OCI-LY3 (cell line): Measurements from ENCODE around the gene SLC25A42.
A peak's percentile ranks its signal among the peaks of the same experiment; 100 is the strongest.

ENCODE experiments used
- H2AFZ ChIP-seq: fragments of 200-600, 300-600 bp; shearing (Covaris generic); 2 replicates; pipeline ENCODE4 v1.6.0; 2014; ENCODE audit warnings: antibody characterized with exemption, low read depth, low read length
- H3K27ac ChIP-seq: fragments of 200-600, 300-600 bp; sonication (generic); 2 replicates; pipeline ENCODE4 v1.5.1; 2014; ENCODE audit warnings: mild to moderate bottlenecking, low read length, moderate library complexity, mixed read lengths
- H3K27me3 ChIP-seq: fragments of 200-600, 300-600 bp; sonication (generic); 2 replicates; pipeline ENCODE4 v1.6.1; 2014; ENCODE audit warnings: low read depth, low read length, mixed read lengths
- H3K36me3 ChIP-seq: fragments of 200-600, 300-600 bp; sonication (generic); replicated peaks from 2 replicates; pipeline ENCODE3; 2014; ENCODE audit warnings: low read depth, low read length, mixed read lengths
- H3K4me1 ChIP-seq: fragments of 300-600, 200-600 bp; sonication (generic); 2 replicates; pipeline ENCODE4 v1.6.1; 2014; ENCODE audit warnings: low read length, mixed read lengths
- H3K4me2 ChIP-seq: fragments of 200-600, 300-600 bp; sonication (generic); 2 replicates; pipeline ENCODE4 v1.6.1; 2014; ENCODE audit warnings: low read length, mixed read lengths
- H3K4me3 ChIP-seq: fragments of 300-600, 200-600 bp; sonication (generic); 2 replicates; pipeline ENCODE4 v1.5.1; 2014; ENCODE audit warnings: antibody characterized with exemption, mild to moderate bottlenecking, low read length, moderate library complexity
- H3K79me2 ChIP-seq: fragments of 300-600, 200-600 bp; shearing (Covaris generic); 2 replicates; pipeline ENCODE4 v1.6.1; 2014; ENCODE audit warnings: mild to moderate bottlenecking, low read length, mixed read lengths
- H3K9ac ChIP-seq: fragments of 300-600, 200-600 bp; shearing (Covaris generic); 2 replicates; pipeline ENCODE4 v1.6.0; 2014; ENCODE audit warnings: mild to moderate bottlenecking, low read length, moderate library complexity
- H3K9me3 ChIP-seq: fragments of 200-600, 300-600 bp; shearing (Covaris generic); 2 replicates; pipeline ENCODE4 v1.6.1; 2014; ENCODE audit warnings: low read length, mixed read lengths; ENCODE audit not compliant: insufficient read depth
- H4K20me1 ChIP-seq: fragments of 200-600, 300-600 bp; sonication (generic); 2 replicates; pipeline ENCODE4 v1.6.1; 2016; ENCODE audit warnings: low read length, mixed read lengths; ENCODE audit not compliant: insufficient read depth
- CTCF ChIP-seq: fragments of 200-600, 300-600 bp; sonication (generic); IDR thresholded peaks from 2 replicates; pipeline ENCODE4 v1.5.1; 2014; ENCODE audit warnings: antibody characterized with exemption, low read length, low read depth
- EZH2phosphoT487 ChIP-seq: fragments of 200-600 bp; shearing (Covaris generic); IDR thresholded peaks from 2 replicates; pipeline ENCODE4 v1.6.1; 2018; ENCODE audit warnings: antibody characterized with exemption, mixed run types, low read depth

The SLC25A42 gene

DNA sequence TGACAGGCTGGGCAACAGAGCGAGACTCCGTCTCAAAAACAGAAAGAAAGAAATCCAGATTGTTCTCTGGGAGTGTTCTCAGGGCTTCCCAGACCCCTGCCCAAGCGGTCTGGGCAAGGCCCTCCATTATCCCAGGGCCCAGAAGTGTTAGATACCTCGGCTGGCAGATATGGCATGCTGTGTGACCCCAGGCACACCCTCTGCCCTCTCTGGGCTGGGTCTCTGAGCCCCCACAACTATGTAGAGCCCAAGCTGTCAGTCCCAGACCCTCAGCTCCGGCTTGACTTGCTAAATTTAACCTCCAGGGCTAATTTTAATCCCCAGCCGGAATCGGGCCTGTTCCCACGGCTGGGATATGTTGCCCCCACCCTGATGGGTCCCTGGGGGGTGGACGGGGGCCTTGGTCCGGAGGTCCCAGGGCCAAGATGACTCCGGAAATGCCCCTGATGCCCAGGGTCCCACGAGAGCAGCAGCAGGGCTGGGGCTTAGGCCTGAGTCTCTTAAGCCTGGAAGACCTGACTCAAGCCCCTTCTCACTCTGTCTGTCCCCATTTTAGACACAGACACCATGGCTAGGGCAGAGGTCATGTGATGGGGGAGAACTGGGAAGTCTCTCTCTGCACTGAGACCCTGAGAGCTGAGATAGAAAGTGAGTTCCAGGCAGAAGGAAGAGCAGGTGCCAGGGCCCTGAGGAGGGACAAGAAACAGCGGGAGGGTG lies 89.0 kb downstream of the SLC25A42 start:
- H3K4me1 ChIP-seq: peaks cover 63% of the 10 kb centered on the region
- H3K36me3 ChIP-seq: peaks cover 6% of the 10 kb centered on the region
- H3K79me2 ChIP-seq: no peaks in the 10 kb centered on the region
- no peak overlapping the region for H3K4me2 ChIP-seq
- no peak overlapping the region for H3K27ac ChIP-seq
- no peaks in the 10 kb centered on the region for H4K20me1 ChIP-seq
- H2AFZ ChIP-seq: no peak overlapping the region
- H3K9ac ChIP-seq: no peak overlapping the region
- no peaks in the 10 kb centered on the region for H3K9me3 ChIP-seq
- no peaks in the 10 kb centered on the region for H3K27me3 ChIP-seq
- H3K4me3 ChIP-seq: no peak overlapping the region
- no peak for TF ChIP-seq EZH2phosphoT487
- no peak for TF ChIP-seq CTCF

DNA sequence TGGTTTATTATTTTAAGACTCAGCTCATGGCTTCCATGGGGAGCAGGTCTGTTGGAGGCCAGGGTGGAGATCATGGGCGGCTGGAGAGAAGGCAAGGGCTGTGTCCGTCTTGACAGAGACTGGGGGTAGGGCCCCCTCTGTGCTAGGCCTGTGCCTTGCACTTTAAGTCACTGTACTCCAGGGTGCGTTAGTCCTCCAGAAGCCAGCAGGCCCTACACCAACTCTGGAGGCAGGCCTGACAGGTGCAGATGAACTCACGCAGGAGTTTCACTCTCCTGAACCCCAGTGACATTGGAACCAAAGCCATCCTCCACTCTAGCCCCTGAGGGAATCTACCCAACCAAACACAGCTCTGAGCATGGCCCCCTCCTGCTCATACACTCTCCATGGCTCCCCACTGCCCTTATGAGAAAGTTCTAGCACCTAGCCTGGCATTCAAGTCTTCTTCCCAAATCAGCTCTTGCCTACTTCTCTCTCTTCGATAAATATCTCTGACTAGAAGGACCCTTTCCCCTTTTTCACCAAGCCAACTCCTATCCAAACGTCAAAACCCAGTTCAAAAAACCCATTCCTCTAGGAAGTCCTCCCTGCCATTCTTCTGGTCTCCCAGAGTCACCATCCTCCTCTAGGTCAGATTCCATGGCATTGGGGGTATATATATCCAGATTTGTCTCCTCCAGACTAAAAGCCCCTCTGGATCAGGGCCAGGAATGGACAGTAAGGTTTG lies 91.1 kb downstream of the SLC25A42 start:
- H3K4me1 ChIP-seq: peaks cover 84% of the 10 kb centered on the region
- no peaks in the 10 kb centered on the region for H3K9me3 ChIP-seq
- H3K4me2 ChIP-seq: peak overlapping the region; percentile 63
- no peak overlapping the region for H2AFZ ChIP-seq
- H3K9ac ChIP-seq: peak overlapping the region; percentile 50
- H3K27me3 ChIP-seq: no peaks in the 10 kb centered on the region
- H3K79me2 ChIP-seq: no peaks in the 10 kb centered on the region
- peak overlapping the region; percentile 17; the same call in 1 of the 2 replicates for H3K4me3 ChIP-seq
- peaks cover 12% of the 10 kb centered on the region for H3K36me3 ChIP-seq
- H4K20me1 ChIP-seq: no peaks in the 10 kb centered on the region
- peak; percentile 45 for TF ChIP-seq CTCF
- TF ChIP-seq EZH2phosphoT487: no peak
- peak overlapping the region; percentile 81 for H3K27ac ChIP-seq

DNA sequence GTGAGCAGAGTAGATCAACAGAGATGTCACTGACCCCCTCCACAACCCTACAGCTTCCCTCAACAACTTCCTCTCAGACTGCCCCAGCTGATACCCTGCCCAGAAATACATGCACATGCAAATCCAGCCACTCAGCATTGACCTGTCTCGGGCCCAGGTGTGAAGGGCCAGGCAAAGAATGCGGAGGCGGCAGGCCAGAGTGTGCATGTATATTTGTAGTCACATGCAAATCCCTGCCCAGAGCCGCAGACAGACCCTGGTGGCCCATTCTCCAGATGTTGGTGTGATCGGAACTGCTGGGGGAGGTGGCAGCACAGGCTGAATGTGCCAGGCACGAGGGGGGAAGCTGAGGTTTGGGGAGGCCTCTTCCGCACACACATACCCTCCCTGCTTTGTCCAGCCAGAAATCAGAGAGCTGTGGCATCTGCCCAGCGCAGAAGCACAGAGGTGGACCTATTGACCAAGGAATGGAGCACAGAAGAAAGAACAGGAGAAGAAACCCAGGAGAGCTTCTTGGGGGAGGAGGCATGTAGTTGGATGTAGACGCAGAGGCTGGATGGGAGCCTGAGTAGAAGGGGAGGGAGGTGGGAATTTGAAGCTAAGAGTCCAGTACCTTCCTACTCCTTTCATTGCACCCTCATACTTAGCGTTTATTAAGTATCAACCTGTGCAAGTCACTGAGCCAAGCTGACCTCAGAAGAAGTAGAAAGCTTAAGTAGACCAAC lies 91.9 kb downstream of the SLC25A42 start:
- Histone ChIP-seq H4K20me1 (no peaks in the 10 kb centered on the region), H3K27ac (peak overlapping the region; percentile 81), H3K27me3 (no peaks in the 10 kb centered on the region), H3K9ac (peak overlapping the region; percentile 50), H3K9me3 (no peaks in the 10 kb centered on the region), H3K4me1 (peaks cover 87% of the 10 kb centered on the region), H2AFZ (no peak overlapping the region), H3K36me3 (peaks cover 12% of the 10 kb centered on the region), H3K4me3 (peak overlapping the region; percentile 29), H3K79me2 (no peaks in the 10 kb centered on the region; the same call in 1 of the 2 replicates), H3K4me2 (peak overlapping the region; percentile 63)
- no peak for TF ChIP-seq EZH2phosphoT487

- Histone ChIP-seq H3K27me3 (no peaks in the 10 kb centered on the region), H3K79me2 (peaks cover 8% of the 10 kb centered on the region; the same call in 1 of the 2 replicates), H4K20me1 (no peaks in the 10 kb centered on the region), H3K4me1 (peaks cover 78% of the 10 kb centered on the region), H3K4me3 (no peak overlapping the region), H3K9me3 (no peaks in the 10 kb centered on the region), H3K4me2 (peak overlapping the region; percentile 32), H3K9ac (no peak overlapping the region), H2AFZ (no peak overlapping the region), H3K27ac (peak overlapping the region; percentile 60), H3K36me3 (peaks cover 12% of the 10 kb centered on the region)
- no peak for TF ChIP-seq CTCF
These were observed 94.0 kb downstream of the SLC25A42 start for GRCh38 chr19:19157808-19158207.
